GM12878 (cell line): ENCODE measurements around the gene POLN. TPM values are rescaled to one million over a fixed set of nuclear protein-coding genes. Genes with fewer than 3 reads are reported as not detected.
A peak's percentile ranks its signal among the peaks of the same experiment; 100 is the strongest.

Source experiments
- CTCF ChIP-seq, 3 experiments: IDR thresholded peaks in 2 of 3; conservative IDR thresholded peaks in 1 of 3; 2 replicates each; pipeline ENCODE4 v1.5.1; 2011; ENCODE audit warnings: low read depth in 3 of 3, low read length in 3 of 3, mild to moderate bottlenecking in 3 of 3, control low read depth in 2 of 3, moderate library complexity in 2 of 3, inconsistent platforms in 1 of 3, mixed read lengths in 1 of 3; ENCODE audit not compliant: control insufficient read depth in 2 of 3, insufficient read depth in 1 of 3; ENCODE audit errors: extremely low read depth in 1 of 3
- CUX1 ChIP-seq: IDR thresholded peaks from 2 replicates; pipeline ENCODE4 v1.6.1; 2012; ENCODE audit warnings: improper control_type of control experiment, low read depth, low read length; ENCODE audit not compliant: insufficient replicate concordance
- RAD21 ChIP-seq: IDR thresholded peaks from 2 replicates; pipeline ENCODE4 v1.6.1; 2011; ENCODE audit warnings: mild to moderate bottlenecking, low read depth, low read length, moderate library complexity; ENCODE audit not compliant: insufficient read depth
- YY1 ChIP-seq: IDR thresholded peaks from 2 replicates; pipeline ENCODE4 v1.6.1; 2011; ENCODE audit warnings: low read depth, mild to moderate bottlenecking, low read length
- polyA plus RNA-seq, 11 experiments: library from polyadenylated mRNA; depleted of rRNA in 4 of 11; unstranded in 6 of 11; stranded (reverse) in 5 of 11; fragments of >200 nt; fragmentation: Nextera tagmentation in 4 of 11; fragmentation: Illumina TruSeq in 1 of 11; extraction: Ambion mirVana in 4 of 11; extraction: Trizol in 1 of 11; gene quantifications; 1 replicate in 1 of 11; 2 replicates in 10 of 11; pipeline versions ENCODE4 v1.2.1 to v1.2.3, GENCODE V29; 2011 to 2016; ENCODE audit warnings: inconsistent platforms in 2 of 11, missing spikeins in 2 of 11, low read depth in 1 of 11
- total RNA-seq, 4 experiments: library from RNA; depleted of rRNA in 3 of 4; stranded (reverse); fragments of >200 nt in 3 of 4; fragmentation: Illumina TruSeq in 1 of 4; extraction: Trizol in 1 of 4; gene quantifications; 2 replicates each; pipeline versions ENCODE4 v1.2.1 to v1.2.3, GENCODE V29; 2013 to 2021

Gene POLN
- total and polyA plus RNA-seq, 10 of the 15 experiments (the other 5 are each of a cell fraction or from before 2014, with no cell fraction given) = 0.09 to 2.0 (median 0.95) TPM; not detected in 1

- TF ChIP-seq YY1 (0 out of 2 replicates have a peak, but pooled peaks have one; percentile 45), RAD21 (peak; percentile 97), CTCF (IDR thresholded peaks at IDR 0.05 in 2 of 3, conservative IDR thresholded peaks at IDR 0.05 in 1 of 3; ENCODE audit: control insufficient read depth in 2 of 3, extremely low read depth in 1 of 3, insufficient read depth in 1 of 3, low read depth in 3 of 3, low read length in 3 of 3) (peak; percentile 93 to 95 (median 93)), CUX1 (no peak)
These were observed 21.8 kb downstream of the POLN start (continued) for GRCh38 chr4:2220016-2220630.
